HepG2 (cell line): Measurements from ENCODE around the gene MARF1. TPM values are rescaled to one million over a fixed set of nuclear protein-coding genes. Genes with fewer than 3 reads are reported as not detected.
A peak's percentile ranks its signal among the peaks of the same experiment; 100 is the strongest.

Source experiments
- ATAC-seq: fragments of 200-7000 bp; cut with Tn5 transposase; 3 replicates; pipeline ENCODE4 v1.9.1; 2020; ENCODE audit warnings: mild to moderate bottlenecking, moderate library complexity
- BruUV-seq: library from RNA; stranded (reverse); fragments of 400-500 nt; replicated peaks from 2 replicates; lab custom pipeline; 2021; lab: Mats Ljungman, UMichigan
- CTCF ChIA-PET: fragments of 300-600 bp; formaldehyde crosslinking; extraction: SDS; loops from one replicate; lab custom pipeline; 2021; ENCODE audit warnings: low total read pairs, inconsistent platforms, low intra/inter-chr PET ratio; lab: Yijun Ruan, JAX
- POLR2A ChIA-PET: fragments of 350-600 bp; sonication (Branson Sonifier 250); formaldehyde crosslinking; loops from one replicate; lab custom pipeline; 2020; ENCODE audit warnings: antibody characterized with exemption, inconsistent platforms; lab: Yijun Ruan, JAX
- DNase-seq: peaks from one replicate; pipeline ENCODE4 v3.0.0-alpha.2; 2015; ENCODE audit warnings: low spot score
- FAIRE-seq: peaks from 3 replicates; lab custom pipeline; 2011; peaks lifted over from hg19 to GRCh38; lab: Jason Lieb, UNC
- H2AFZ ChIP-seq: one replicate; pipeline ENCODE4 v1.6.1; 2011; ENCODE audit warnings: low read length, inconsistent platforms
- H3K27ac ChIP-seq: fragments of 300-600 bp; 3 replicates; pipeline ENCODE4 v1.8.0; 2011; ENCODE audit warnings: mixed run types, mild to moderate bottlenecking, mixed read lengths, low read length, inconsistent platforms; ENCODE audit not compliant: insufficient read depth; ENCODE audit errors: extremely low read length
- H3K27me3 ChIP-seq, 2 experiments: fragments of 200-600 bp in 1 of 2; 2 replicates in 1 of 2; 3 replicates in 1 of 2; pipeline versions ENCODE4 v1.6.0 to v1.8.0; 2011; ENCODE audit warnings: low read length in 2 of 2, mild to moderate bottlenecking in 2 of 2, moderate library complexity in 2 of 2, inconsistent platforms in 1 of 2; ENCODE audit not compliant: insufficient read depth in 2 of 2, control insufficient read depth in 1 of 2
- H3K36me3 ChIP-seq, 2 experiments: fragments of 200-600 bp in 1 of 2; replicated peaks in 1 of 2; 2 replicates in 1 of 2; 3 replicates in 1 of 2; pipeline versions ENCODE4 v1.5.1 to v1.8.0; 2011; ENCODE audit warnings: low read length in 2 of 2, inconsistent platforms in 1 of 2; ENCODE audit not compliant: insufficient read depth in 2 of 2, control insufficient read depth in 1 of 2
- H3K4me1 ChIP-seq: 2 replicates; pipeline ENCODE4 v1.5.1; 2012; ENCODE audit warnings: low read length, inconsistent platforms; ENCODE audit not compliant: insufficient read depth
- H3K4me2 ChIP-seq: 2 replicates; pipeline ENCODE4 v1.6.0; 2011; ENCODE audit warnings: low read depth, low read length, inconsistent platforms
- H3K4me3 ChIP-seq, 3 experiments: fragments of 200-600 bp in 1 of 3; sonication (generic), shearing (Covaris generic) in 1 of 3; replicated peaks in 1 of 3; 2 replicates each; pipeline ENCODE4 v1.5.1; 2011 to 2016; ENCODE audit warnings: low read length in 3 of 3, inconsistent platforms in 2 of 3, low read depth in 2 of 3, mild to moderate bottlenecking in 2 of 3, control low read depth in 1 of 3, mixed read lengths in 1 of 3; ENCODE audit not compliant: insufficient read depth in 1 of 3
- H3K79me2 ChIP-seq: one replicate; pipeline ENCODE4 v1.6.1; 2011; ENCODE audit warnings: low read length, inconsistent platforms; ENCODE audit not compliant: insufficient read depth
- H3K9ac ChIP-seq: 2 replicates; pipeline ENCODE4 v1.6.0; 2011; ENCODE audit warnings: mild to moderate bottlenecking, low read depth, low read length, inconsistent platforms; ENCODE audit not compliant: insufficient read depth
- H3K9me3 ChIP-seq: 2 replicates; pipeline ENCODE4 v1.5.1; 2012; ENCODE audit warnings: mild to moderate bottlenecking, low read length
- H4K20me1 ChIP-seq: 2 replicates; pipeline ENCODE4 v1.6.0; 2011; ENCODE audit warnings: inconsistent platforms, mild to moderate bottlenecking, low read length, moderate library complexity; ENCODE audit not compliant: insufficient read depth
- HHEX ChIP-seq: IDR thresholded peaks from 2 replicates; pipeline ENCODE4 v1.6.1; 2016; ENCODE audit warnings: control low read depth
- SSRP1 ChIP-seq: IDR thresholded peaks from 2 replicates; pipeline ENCODE4 v1.6.1; 2016; ENCODE audit warnings: control low read depth
- TEAD3 ChIP-seq: optimal IDR thresholded peaks from 2 replicates; pipeline ENCODE3; 2016; ENCODE audit warnings: borderline replicate concordance
- ZNF44 ChIP-seq: sonication (generic); formaldehyde crosslinking; IDR thresholded peaks from 2 replicates; pipeline ENCODE4 v1.5.1; 2020; ENCODE audit warnings: mild to moderate bottlenecking, missing genetic modification reagents
- ZSCAN31 ChIP-seq: sonication (generic); formaldehyde crosslinking; IDR thresholded peaks from 2 replicates; pipeline ENCODE4 v1.5.0; 2020; ENCODE audit warnings: low read depth, mild to moderate bottlenecking, missing genetic modification reagents
- WGBS: methylation state at CpG from one replicate; pipeline ENCODE4 v1.1.6; 2017; ENCODE audit warnings: low lambda C conversion rate; 5-methylcytosine and 5-hydroxymethylcytosine counted together
- in situ Hi-C: cut with HindIII; loops from 2 replicates; pipeline ENCODE4 v1.10.0; 2017; ENCODE audit warnings: low pct_unique_long_range_greater_than_20kb; ENCODE audit not compliant: extremely low pct_ligation_motif_present
- intact Hi-C: fragments of 100-400 bp; cut with micrococcal nuclease; formaldehyde crosslinking; loops from one replicate; pipeline ENCODE4 v1.10.0; 2022; ENCODE audit not compliant: unreplicated experiment
- polyA plus RNA-seq, 8 experiments: library from polyadenylated mRNA; depleted of rRNA in 3 of 8; stranded (reverse) in 7 of 8; unstranded in 1 of 8; fragments of >200 nt; fragmentation: Illumina TruSeq in 4 of 8; extraction: Trizol in 4 of 8; gene quantifications; 2 replicates each; pipeline versions ENCODE4 v1.2.1 to v1.2.3, GENCODE V29; 2011 to 2016; ENCODE audit warnings: low read depth in 4 of 8, missing spikeins in 1 of 8, mixed read lengths in 1 of 8; ENCODE audit not compliant: insufficient read depth in 1 of 8
- total RNA-seq, 5 experiments: library from RNA; depleted of rRNA; stranded (reverse); fragments of >200 nt; fragmentation: Illumina TruSeq; extraction: Trizol; gene quantifications; 2 replicates each; pipeline ENCODE4 v1.2.3, GENCODE V29; 2016; ENCODE audit warnings: low read depth in 1 of 5
- TF ChIP-seq, protein P1 (sequence below): sonication (generic); formaldehyde crosslinking; IDR thresholded peaks from 2 replicates; pipeline ENCODE4 v1.8.0; 2022; ENCODE audit warnings: mild to moderate bottlenecking, missing genetic modification reagents, borderline replicate concordance
- TF ChIP-seq, protein P2 (sequence below): sonication (generic); formaldehyde crosslinking; IDR thresholded peaks from 2 replicates; pipeline ENCODE4 v1.9.0; 2021; ENCODE audit warnings: missing genetic modification reagents, mild to moderate bottlenecking, borderline replicate concordance

The MARF1 gene
- total and polyA plus RNA-seq, 2 of the 13 experiments (the other 11 are each of a cell fraction or from before 2014, with no cell fraction given) = 8.7 to 20.7 TPM

DNA sequence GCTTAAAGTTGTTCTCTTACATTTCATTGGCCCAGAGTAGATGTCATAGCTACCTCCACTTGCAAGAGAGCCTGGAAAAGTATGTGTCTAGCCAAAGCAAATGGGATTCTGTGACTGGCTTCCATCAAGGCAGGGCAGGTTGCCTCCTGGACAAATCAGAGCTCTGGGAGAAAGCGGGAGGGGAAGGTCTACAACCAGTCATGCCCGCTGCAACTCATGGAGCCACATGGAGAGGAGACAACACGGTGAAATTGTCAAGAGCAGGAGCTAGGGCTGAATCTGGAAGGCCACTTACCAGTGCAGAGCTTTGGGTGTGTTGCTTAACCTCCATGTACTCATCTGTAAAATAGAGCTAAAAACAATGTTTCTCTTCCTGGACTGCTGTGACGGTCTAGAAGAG, 83.8 kb downstream of the MARF1 start:
- Histone ChIP-seq H3K9me3 (no peaks in the 10 kb centered on the region), H4K20me1 (no peaks in the 10 kb centered on the region), H3K9ac (no peak overlapping the region), H3K79me2 (no peaks in the 10 kb centered on the region), H2AFZ (no peak overlapping the region), H3K4me3 (no peak overlapping the region), H3K36me3 (no peaks in the 10 kb centered on the region), H3K27me3 (no peaks in the 10 kb centered on the region), H3K4me2 (no peak overlapping the region), H3K4me1 (peaks cover 8% of the 10 kb centered on the region; the same call in 1 of the 2 replicates), H3K27ac (no peak overlapping the region)
- in situ Hi-C loops (no loop called here), intact Hi-C loops (no loop called here)
- POLR2A ChIA-PET = no interaction called here
- CTCF ChIA-PET = no interaction called here
- TF ChIP-seq ZNF44 (CRISPR knock-in tag) (no peak), HHEX (CRISPR knock-in tag) (no peak), ZSCAN31 (no peak), SSRP1 (CRISPR knock-in tag) (no peak), TEAD3 (CRISPR knock-in tag) (peak; percentile 13)
- TF ChIP-seq, protein P1, sequence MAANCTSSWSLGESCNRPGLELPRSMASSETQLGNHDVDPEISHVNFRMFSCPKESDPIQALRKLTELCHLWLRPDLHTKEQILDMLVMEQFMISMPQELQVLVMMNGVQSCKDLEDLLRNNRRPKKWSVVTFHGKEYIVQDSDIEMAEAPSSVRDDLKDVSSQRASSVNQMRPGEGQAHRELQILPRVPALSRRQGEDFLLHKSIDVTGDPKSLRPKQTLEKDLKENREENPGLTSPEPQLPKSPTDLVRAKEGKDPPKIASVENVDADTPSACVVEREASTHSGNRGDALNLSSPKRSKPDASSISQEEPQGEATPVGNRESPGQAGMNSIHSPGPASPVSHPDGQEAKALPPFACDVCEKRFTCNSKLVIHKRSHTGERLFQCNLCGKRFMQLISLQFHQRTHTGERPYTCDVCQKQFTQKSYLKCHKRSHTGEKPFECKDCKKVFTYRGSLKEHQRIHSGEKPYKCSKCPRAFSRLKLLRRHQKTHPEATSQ = no peak
- TF ChIP-seq, protein P2, sequence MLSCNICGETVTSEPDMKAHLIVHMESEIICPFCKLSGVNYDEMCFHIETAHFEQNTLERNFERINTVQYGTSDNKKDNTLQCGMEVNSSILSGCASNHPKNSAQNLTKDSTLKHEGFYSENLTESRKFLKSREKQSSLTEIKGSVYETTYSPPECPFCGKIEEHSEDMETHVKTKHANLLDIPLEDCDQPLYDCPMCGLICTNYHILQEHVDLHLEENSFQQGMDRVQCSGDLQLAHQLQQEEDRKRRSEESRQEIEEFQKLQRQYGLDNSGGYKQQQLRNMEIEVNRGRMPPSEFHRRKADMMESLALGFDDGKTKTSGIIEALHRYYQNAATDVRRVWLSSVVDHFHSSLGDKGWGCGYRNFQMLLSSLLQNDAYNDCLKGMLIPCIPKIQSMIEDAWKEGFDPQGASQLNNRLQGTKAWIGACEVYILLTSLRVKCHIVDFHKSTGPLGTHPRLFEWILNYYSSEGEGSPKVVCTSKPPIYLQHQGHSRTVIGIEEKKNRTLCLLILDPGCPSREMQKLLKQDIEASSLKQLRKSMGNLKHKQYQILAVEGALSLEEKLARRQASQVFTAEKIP (CRISPR knock-in tag) = no peak
- DNase-seq (no peak), FAIRE-seq (no peak), ATAC-seq (no peak)
- WGBS = 70% methylated on average over 4 of the region's 4 CpGs
- no TSS peak for BruUV-seq
